SK-N-MC (cell line): ENCODE data around the gene CASP1.
"Not testable (repeated sequence)": the region's sequence is repeated elsewhere in the genome, so short reads cannot be mapped to it uniquely, and the experiment has no call there.

Experiments
- DNase-seq: peaks from one replicate; pipeline ENCODE4 v3.0.0-alpha.2; 2011; ENCODE audit warnings: low read depth, low spot score
- H3K27ac ChIP-seq: fragments of 200-600 bp; sonication (generic); 2 replicates; pipeline ENCODE4 v1.5.1; 2016; ENCODE audit warnings: mixed run types
- H3K36me3 ChIP-seq: fragments of 200-600 bp; sonication (generic); 2 replicates; pipeline ENCODE4 v1.6.1; 2017; ENCODE audit warnings: antibody characterized with exemption, low read length, mixed read lengths; ENCODE audit not compliant: insufficient read depth
- H3K4me3 ChIP-seq: fragments of 200-600 bp; sonication (generic); 2 replicates; pipeline ENCODE4 v1.5.1; 2016
- H3K9ac ChIP-seq: fragments of 200-600 bp; sonication (generic); 2 replicates; pipeline ENCODE4 v1.8.0; 2017; ENCODE audit warnings: mixed run types, mixed read lengths; ENCODE audit not compliant: insufficient read length
- H3K9me3 ChIP-seq: fragments of 200-600 bp; sonication (generic); 2 replicates; pipeline ENCODE4 v1.6.1; 2017; ENCODE audit warnings: low read depth, mild to moderate bottlenecking, antibody characterized with exemption, low read length, moderate library complexity, mixed read lengths
- EZH2 ChIP-seq: fragments of 200-600 bp; sonication (generic); IDR thresholded peaks from one replicate; pipeline ENCODE4 v1.6.1; 2017; ENCODE audit warnings: antibody characterized with exemption
- FOXP2 ChIP-seq: optimal IDR thresholded peaks from 2 replicates; pipeline ENCODE3; 2011; ENCODE audit warnings: mild to moderate bottlenecking, moderate library complexity; ENCODE audit not compliant: insufficient read depth; ENCODE audit errors: extremely low read length, control extremely low read depth
- POLR2AphosphoS5 ChIP-seq: IDR thresholded peaks from 2 replicates; pipeline ENCODE4 v1.6.1; 2012; ENCODE audit warnings: mild to moderate bottlenecking, low read depth, low read length, borderline replicate concordance

Gene CASP1

DNA sequence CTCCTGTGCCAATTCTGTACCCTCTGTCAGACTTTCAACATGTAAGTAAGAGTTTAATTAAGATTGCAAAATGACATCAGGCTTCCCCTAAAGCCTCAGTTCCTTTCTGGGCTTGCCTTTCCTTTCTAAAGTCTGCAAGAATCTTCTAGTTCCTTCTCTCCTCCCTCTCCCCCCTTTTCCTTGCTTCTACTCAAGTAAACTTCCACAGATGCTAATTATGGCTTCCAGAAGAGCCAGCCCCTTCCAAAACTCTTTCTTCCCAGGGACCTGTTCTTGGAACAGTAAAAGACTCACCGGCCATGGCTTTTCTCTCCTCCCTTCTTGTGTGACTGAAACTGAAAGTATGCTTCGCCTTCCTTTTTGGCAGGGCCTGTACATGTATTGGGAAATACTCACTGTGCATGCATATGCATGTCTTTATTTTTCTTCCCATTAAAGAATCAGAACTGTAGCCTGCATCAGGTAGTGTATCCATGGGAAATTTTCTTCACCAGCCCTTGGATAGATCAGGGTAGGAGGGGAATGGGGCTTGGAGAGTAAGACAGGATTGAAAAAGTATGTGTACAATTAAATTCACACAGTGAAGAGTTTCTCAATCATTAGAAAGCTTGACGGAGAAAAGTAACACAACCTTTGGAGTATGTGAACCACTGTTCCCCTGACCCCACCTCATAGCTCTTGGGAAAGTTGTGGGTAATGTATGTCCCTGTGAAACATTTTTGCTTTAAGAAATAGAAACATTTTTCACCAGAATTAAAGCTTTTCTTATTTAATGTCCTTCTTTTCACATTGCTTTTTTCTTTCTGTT, at the start of gene CASP1:
CASP1 (minus strand) TSS at position 332 of the 808 bp plus-strand sequence; CDS start at position 301, 31 bp downstream.
- H3K4me3 ChIP-seq: peak within 1 kb of the TSS; percentile 38; the same call in 1 of the 2 replicates
- no peak within 1 kb of the TSS for H3K9ac ChIP-seq
- TF ChIP-seq EZH2 (no peak), FOXP2 (no peak), POLR2AphosphoS5 (no peak)
- H3K27ac ChIP-seq: no peak within 1 kb of the TSS
- no peaks in the 10 kb centered on the region for H3K36me3 ChIP-seq
- H3K9me3 ChIP-seq: no peaks in the 10 kb centered on the region
- no peak for DNase-seq

DNA sequence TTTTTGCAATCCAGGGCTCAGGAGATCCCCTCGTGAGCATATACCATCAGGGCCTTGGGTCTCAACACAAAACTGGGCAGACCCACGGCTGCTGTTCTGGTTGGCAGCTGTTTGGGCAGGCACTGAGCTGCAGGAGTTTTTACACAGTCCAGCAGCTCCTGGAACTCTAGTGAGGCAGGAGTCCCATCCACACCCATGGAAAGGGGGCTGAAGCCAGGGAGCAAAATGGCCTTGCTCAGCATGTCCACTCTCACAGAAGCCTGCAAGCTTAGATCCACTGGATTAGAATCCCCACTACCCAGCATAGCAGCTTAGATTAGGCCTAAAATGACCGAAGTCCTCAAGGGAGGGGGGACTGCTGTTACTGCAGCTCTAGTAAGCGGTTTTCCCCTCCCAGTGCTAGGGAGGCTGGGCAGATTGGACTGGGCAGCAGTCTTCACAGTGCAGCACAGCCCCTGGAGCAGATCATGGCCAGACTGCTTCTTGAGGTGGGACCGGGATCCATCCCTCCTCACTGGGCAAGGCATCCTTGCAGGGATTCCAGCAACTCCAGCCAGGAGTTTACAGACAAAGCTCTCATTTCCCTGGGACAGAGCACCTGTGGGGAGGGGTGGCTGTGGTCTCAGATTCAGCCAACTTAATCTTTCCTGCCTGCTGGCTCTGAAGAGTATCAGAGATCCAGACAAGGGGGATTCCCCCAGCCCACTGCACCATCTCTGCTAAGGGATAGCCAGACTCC, 46.6 kb upstream of the CASP1 start:
- Histone ChIP-seq H3K9ac (no peak overlapping the region), H3K9me3 (no peaks in the 10 kb centered on the region), H3K36me3 (no peaks in the 10 kb centered on the region), H3K27ac (no peak overlapping the region), H3K4me3 (no peak overlapping the region)
- DNase-seq: no peak
- TF ChIP-seq POLR2AphosphoS5 (no peak), FOXP2 (no peak), EZH2 (no peak)

DNA sequence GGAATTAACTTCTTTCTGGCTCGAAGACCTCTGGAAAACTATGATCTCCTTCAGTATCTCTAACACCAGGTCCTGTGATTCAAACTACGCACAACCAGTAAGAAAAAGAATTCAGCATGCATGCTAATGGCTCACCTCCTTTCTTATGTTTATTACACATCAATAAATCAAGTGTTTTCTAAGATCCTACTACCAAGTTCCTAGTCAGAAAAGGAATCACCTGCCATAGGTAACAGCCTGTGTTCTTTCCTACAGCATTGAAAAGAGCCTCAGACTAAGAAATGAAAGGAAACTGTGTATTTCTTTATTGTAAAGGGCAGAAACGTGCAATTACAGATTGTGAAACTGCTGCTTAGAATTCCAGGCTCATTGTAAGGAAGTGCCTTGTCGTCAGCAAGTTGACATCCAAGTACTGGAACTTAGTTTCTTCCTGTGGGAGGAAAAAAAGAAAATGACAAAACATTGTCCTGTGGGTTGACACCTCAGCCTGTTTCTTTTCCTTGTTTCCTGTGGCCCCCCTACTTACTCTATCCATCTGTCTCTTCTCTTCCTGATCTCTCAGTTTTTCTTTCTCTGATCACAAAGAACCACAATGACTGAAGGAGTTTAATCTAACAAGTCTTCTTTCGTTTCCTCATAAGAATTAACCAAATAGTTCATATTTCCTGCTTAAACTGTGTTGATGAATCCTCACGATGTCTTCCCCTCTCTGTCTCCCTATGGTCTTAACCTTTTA, 45.4 kb upstream of the CASP1 start:
- not testable (repeated sequence) for H3K9me3 ChIP-seq, H3K9ac ChIP-seq, H3K27ac ChIP-seq, H3K36me3 ChIP-seq, DNase-seq
- peak overlapping the region; percentile 18; the same call in 1 of the 2 replicates for H3K4me3 ChIP-seq

DNA sequence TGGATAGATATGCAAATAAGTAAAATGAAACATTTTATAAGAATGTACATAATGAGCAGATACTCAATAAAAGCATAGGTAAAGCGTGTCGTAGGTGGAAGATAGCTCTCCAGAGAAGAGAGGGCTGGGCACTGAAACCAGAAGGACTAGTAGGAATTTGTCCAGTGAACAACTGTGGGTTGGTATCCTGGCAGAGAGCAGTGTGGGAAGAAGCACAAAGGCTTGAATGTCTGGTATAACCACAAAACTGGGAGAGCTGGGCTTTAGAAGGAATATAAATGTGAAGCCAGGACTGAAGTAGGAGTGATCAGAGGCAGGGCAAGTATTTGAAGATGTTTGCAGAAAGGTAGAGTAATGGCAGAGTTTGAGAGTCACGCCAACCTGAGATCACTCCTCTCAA, 43.3 kb upstream of the CASP1 start:
- DNase-seq: no peak
- Histone ChIP-seq H3K36me3 (no peaks in the 10 kb centered on the region), H3K9me3 (no peaks in the 10 kb centered on the region), H3K4me3 (no peak overlapping the region), H3K9ac (no peak overlapping the region), H3K27ac (no peak overlapping the region)
- TF ChIP-seq POLR2AphosphoS5 (no peak), FOXP2 (no peak), EZH2 (no peak)

DNA sequence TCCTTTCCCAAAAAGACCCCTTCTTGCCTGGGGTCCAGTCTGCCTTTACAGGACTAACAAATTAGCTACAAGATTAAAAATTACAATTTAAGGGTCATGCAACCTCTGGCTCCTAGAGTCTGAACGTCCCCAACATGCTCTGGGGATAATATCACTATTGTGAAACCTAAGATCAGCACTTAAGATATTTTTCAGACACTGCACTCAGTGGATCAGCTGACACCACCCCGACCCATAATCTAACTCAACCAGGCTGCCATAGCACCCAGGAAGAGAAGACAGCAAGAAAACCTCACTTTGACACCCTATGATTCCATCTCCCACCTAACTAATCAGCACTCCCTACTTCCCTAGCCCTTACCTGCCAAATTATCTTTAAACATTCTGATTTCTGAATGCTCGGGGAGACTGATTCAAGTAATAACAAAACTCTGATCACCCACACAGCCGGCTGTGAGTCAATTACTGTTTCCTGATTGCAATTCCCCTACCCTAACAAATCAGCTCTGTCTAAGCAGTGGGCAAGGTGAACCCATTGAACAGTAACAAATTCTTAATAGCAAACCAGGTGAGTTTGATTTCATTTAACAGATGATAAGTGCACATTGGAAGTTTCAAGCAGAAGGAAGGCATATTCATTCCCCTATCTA, 42.3 kb upstream of the CASP1 start:
- not testable (repeated sequence) for DNase-seq, H3K27ac ChIP-seq, H3K36me3 ChIP-seq, H3K9me3 ChIP-seq, H3K9ac ChIP-seq, H3K4me3 ChIP-seq

DNA sequence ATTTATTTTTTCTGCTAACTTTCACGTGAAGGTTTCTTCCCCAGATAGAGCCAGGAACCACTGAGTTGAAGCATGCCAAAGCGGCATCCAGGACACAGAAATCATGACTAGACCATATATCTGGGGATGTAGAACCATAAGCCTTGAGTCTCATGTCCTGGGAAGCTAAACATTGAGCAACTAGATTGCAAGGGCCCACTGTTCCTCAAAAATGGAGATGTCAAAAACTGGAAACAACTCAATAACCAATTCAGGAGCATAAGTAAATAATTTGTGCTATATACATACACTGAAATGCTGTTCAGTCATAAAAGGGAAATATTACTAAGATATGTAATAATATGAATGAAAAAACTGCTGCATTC, 39.2 kb upstream of the CASP1 start:
- Histone ChIP-seq H3K9me3 (no peaks in the 10 kb centered on the region), H3K27ac (no peak overlapping the region), H3K4me3 (no peak overlapping the region), H3K36me3 (no peaks in the 10 kb centered on the region), H3K9ac (no peak overlapping the region)
- no peak for TF ChIP-seq POLR2AphosphoS5
- no peak for TF ChIP-seq EZH2
- no peak for TF ChIP-seq FOXP2
- no peak for DNase-seq

DNA sequence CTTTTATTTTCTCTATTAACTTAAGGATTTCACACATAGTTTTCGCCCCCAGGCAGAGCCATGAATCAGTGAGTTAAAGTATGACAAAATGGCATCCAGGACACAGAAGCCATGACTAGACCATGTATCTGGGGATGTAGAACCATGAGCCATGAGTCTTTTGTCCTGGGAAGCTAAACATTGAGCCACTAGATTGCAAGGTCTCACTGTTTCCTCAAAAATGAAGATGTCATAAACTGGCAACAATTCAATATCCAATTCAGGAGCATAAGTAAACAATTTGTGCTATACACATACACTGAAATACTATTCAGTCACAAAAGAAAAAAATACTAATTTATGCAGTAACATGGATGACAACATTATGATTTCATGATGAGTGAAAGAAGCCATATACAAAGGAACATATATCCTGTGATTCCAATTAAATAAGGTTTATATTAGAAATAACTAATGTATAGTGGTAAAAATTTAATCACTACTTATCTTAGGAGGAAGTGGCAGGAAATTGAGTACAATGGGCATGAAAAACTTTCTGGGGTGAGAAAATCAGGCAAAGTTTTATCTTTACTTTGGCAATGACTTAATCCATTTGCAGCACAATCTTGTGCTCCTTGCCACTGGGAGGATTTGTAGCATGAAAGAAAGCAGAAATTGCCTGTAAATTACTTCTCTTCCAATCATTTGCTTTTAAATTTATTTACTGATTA, 38.7 kb upstream of the CASP1 start:
- H3K9me3 ChIP-seq: no peaks in the 10 kb centered on the region
- no peaks in the 10 kb centered on the region for H3K36me3 ChIP-seq
- no peak overlapping the region for H3K4me3 ChIP-seq
- no peak overlapping the region for H3K9ac ChIP-seq
- no peak for DNase-seq
- no peak overlapping the region for H3K27ac ChIP-seq
- TF ChIP-seq POLR2AphosphoS5: no peak
- no peak for TF ChIP-seq EZH2
- TF ChIP-seq FOXP2: no peak

DNA sequence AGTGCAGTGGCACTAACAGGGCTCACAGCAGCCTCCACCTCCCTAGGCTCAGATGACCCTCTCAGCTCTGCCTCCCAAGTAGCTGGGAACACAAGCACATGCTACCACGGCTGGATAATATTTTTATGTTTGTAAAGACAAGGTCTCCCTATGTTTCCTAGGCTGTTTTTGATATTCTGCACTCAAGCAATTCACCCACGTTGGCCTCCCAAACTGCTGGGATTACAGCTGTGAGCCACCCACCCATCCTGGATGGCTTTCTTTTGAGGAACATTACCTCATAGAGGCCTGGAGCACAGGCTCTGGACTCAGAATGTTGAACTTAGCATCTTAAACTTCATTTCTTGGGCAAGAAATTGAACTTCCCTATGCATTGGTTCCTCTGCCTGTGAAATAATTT, 37.1 kb upstream of the CASP1 start:
- not testable (repeated sequence) for H3K4me3 ChIP-seq, H3K9ac ChIP-seq, H3K27ac ChIP-seq, H3K9me3 ChIP-seq, H3K36me3 ChIP-seq, DNase-seq
